ENCODE measurements around the gene OPA1. TPM values are rescaled to one million over a fixed set of nuclear protein-coding genes. Genes with fewer than 3 reads are reported as not detected.
A peak's percentile ranks its signal among the peaks of the same experiment; 100 is the strongest.

OPA1 gene
- total RNA-seq (100 to 1,000 TPM in 3 of 5 donors, 10 to 100 TPM in 2; 26.1 to 198 (median 117) TPM), polyA plus RNA-seq (10 to 100 TPM; 12.1 to 15.7 (median 14.6) TPM)
- long read RNA-seq, donor 1, full-length matches to known transcripts, result 1 of 1 reads
- long read RNA-seq, donor 1, partial matches to known transcripts, result 0 of 1 reads
- long read RNA-seq, donor 1, other reads (novel, unspliced or antisense), result 0 of 1 reads
- long read RNA-seq, donor 2, full-length matches to known transcripts, result 2 of 2 reads
- long read RNA-seq, donor 2, partial matches to known transcripts, result 0 of 2 reads
- long read RNA-seq, donor 2, other reads (novel, unspliced or antisense), result 0 of 2 reads
- long read RNA-seq, donor 3, partial matches to known transcripts, result 0 of 1 reads
- long read RNA-seq, donor 3, other reads (novel, unspliced or antisense), result 0 of 1 reads
- long read RNA-seq, donor 4, result 0 reads
- long read RNA-seq, donor 5, result 0 reads
- long read RNA-seq, donor 6, result 0 reads
- long read RNA-seq, donor 7, full-length matches to known transcripts, result 2 of 11 reads
- long read RNA-seq, donor 7, partial matches to known transcripts, result 9 of 11 reads
- long read RNA-seq, donor 7, other reads (novel, unspliced or antisense), result 0 of 11 reads
- long read RNA-seq, donor 8, result 0 reads
- long read RNA-seq, donor 9, full-length matches to known transcripts, result 1 of 6 reads
- long read RNA-seq, donor 9, partial matches to known transcripts, result 5 of 6 reads
- long read RNA-seq, donor 9, other reads (novel, unspliced or antisense), result 0 of 6 reads
- long read RNA-seq, donor 10, result 0 reads

- Histone ChIP-seq H3K4me3 (peak within 1 kb of the TSS; percentile 62 to 92 (median 84)), H3K27me3 (no peaks in the 10 kb centered on the region), H3K27ac (peak within 1 kb of the TSS; percentile 82 to 94 (median 92)), H3K4me1 (peaks cover 13 to 41% (median 31%) of the 10 kb centered on the region in 4 donors), H3K36me3 (peaks cover 0 to 15% (median 11%) of the 10 kb centered on the region in 4 donors), H3K9me3 (no peaks in the 10 kb centered on the region)
- peak; percentile 97 to 99 for DNase-seq
- WGBS, 5 donors, result 1% methylated on average over 36 to 55 of the region's 55 CpGs
- TF ChIP-seq POLR2AphosphoS5 (IDR thresholded peaks at IDR 0.05), result peak; percentile 97 to 99 (median 99)
- peak in 2 of 4 donors; percentile 53 to 69 for TF ChIP-seq POLR2A (IDR thresholded peaks at IDR 0.05)
- TF ChIP-seq EP300 (IDR thresholded peaks at IDR 0.05), result no peak
- peak in 3 of 7 experiments; percentile 6 to 51 (median 36) for TF ChIP-seq CTCF (IDR thresholded peaks at IDR 0.05)
- intact Hi-C loops (cut with DNase I; ENCODE audit: low total_unique reads), result no loop called here
Observed at GRCh38 chr3:193592841-193593667, at the start of gene OPA1. OPA1 (plus strand) TSS chr3:193593208; CDS start chr3:193593378, 170 bp downstream.

- no peaks in the 10 kb centered on the region for H3K4me1 ChIP-seq
- no peaks in the 10 kb centered on the region for H3K36me3 ChIP-seq
- no peak overlapping the region for H3K27ac ChIP-seq
- 62 to 91% (median 85%) methylated on average over 1 of the region's 1 CpG for WGBS, 5 donors
- TF ChIP-seq POLR2AphosphoS5 (IDR thresholded peaks at IDR 0.05) (no peak), EP300 (IDR thresholded peaks at IDR 0.05) (no peak), CTCF (IDR thresholded peaks at IDR 0.05) (no peak), POLR2A (IDR thresholded peaks at IDR 0.05) (no peak)
- no peak overlapping the region for H3K4me3 ChIP-seq
- intact Hi-C loops (cut with DNase I; ENCODE audit: low total_unique reads), result no loop called here
- DNase-seq, result no peak
- H3K27me3 ChIP-seq, result no peaks in the 10 kb centered on the region
- H3K9me3 ChIP-seq, result peaks cover 0 to 12% (median 4%) of the 10 kb centered on the region in 4 donors
Observed at GRCh38 chr3:193544289-193544688, 48.7 kb upstream of the OPA1 start.

- Histone ChIP-seq H3K4me3 (no peak overlapping the region), H3K9me3 (peaks cover 0 to 12% (median 4%) of the 10 kb centered on the region in 4 donors), H3K4me1 (no peaks in the 10 kb centered on the region), H3K36me3 (no peaks in the 10 kb centered on the region), H3K27ac (no peak overlapping the region), H3K27me3 (no peaks in the 10 kb centered on the region)
- 95 to 100% (median 97%) methylated on average over 1 of the region's 1 CpG for WGBS, 5 donors
- DNase-seq, result no peak
- intact Hi-C loops (cut with DNase I; ENCODE audit: low total_unique reads), result no loop called here
- TF ChIP-seq CTCF (IDR thresholded peaks at IDR 0.05), result no peak
- no peak for TF ChIP-seq EP300 (IDR thresholded peaks at IDR 0.05)
- no peak for TF ChIP-seq POLR2AphosphoS5 (IDR thresholded peaks at IDR 0.05)
- TF ChIP-seq POLR2A (IDR thresholded peaks at IDR 0.05), result no peak
Observed at GRCh38 chr3:193545304-193545703, 47.7 kb upstream of the OPA1 start.

- Histone ChIP-seq H3K4me1 (no peaks in the 10 kb centered on the region), H3K27me3 (no peaks in the 10 kb centered on the region), H3K4me3 (no peak overlapping the region), H3K36me3 (no peaks in the 10 kb centered on the region), H3K9me3 (peaks cover 0 to 12% (median 4%) of the 10 kb centered on the region in 4 donors), H3K27ac (no peak overlapping the region)
- DNase-seq, result no peak
- TF ChIP-seq EP300 (IDR thresholded peaks at IDR 0.05), result no peak
- TF ChIP-seq POLR2A (IDR thresholded peaks at IDR 0.05), result no peak
- no peak for TF ChIP-seq CTCF (IDR thresholded peaks at IDR 0.05)
- no peak for TF ChIP-seq POLR2AphosphoS5 (IDR thresholded peaks at IDR 0.05)
- intact Hi-C loops (cut with DNase I; ENCODE audit: low total_unique reads), result no loop called here
Observed at GRCh38 chr3:193546129-193546528, 46.9 kb upstream of the OPA1 start.

Data from stomach (tissue), 19 donors.